ENCODE data around the gene BPGM. TPM values are rescaled to one million over a fixed set of nuclear protein-coding genes. Genes with fewer than 3 reads are reported as not detected.
A peak's percentile ranks its signal among the peaks of the same experiment; 100 is the strongest.

BPGM gene
- polyA plus RNA-seq, 1 experiment, result 43.1 TPM

DNA sequence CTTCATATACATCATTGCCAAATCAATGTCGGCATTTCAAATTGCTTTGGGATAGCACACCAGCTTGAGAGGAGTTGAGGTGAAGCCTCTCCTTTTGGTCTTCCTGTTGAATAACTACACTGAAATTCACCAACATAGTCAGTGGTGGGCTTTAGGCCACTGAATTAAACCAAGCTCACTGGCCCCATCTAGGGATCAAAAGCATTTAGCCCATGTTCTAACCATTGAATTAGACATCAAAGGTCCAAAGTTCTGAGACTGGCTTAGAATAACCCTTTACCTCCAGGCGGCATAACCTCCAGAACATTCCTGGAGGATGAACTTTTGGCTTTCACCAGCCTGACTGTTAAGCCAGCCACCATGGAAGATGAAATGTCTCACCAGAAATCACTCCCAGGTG is 54.6 kb downstream of the BPGM start:
- Histone ChIP-seq H3K4me3 (ENCODE audit: low read depth, low read length) (no peak overlapping the region), H3K27ac (ENCODE audit: low read depth, low read length) (no peak overlapping the region), H3K27me3 (ENCODE audit: control insufficient read depth, insufficient read depth, low read length) (no peaks in the 10 kb centered on the region), H3K9me3 (ENCODE audit: control insufficient read depth, insufficient read depth, low read length) (no peaks in the 10 kb centered on the region)
- DNase-seq (ENCODE audit: low read depth, low spot score), result no peak
- CTCF ChIA-PET, result interaction anchor here (0.7 to 4.9 kb wide), 8 partner anchors 10 to 173 kb away, joined by 3 to 26 read pairs (median 4); no protein-coding TSS in a partner anchor
- POLR2A ChIA-PET, result no interaction called here
- peak; percentile 57 for TF ChIP-seq CTCF (IDR thresholded peaks at IDR 0.05; ENCODE audit: low read depth, low read length)

GRCh38 chr7:134702366-134703240 is 56.0 kb downstream of the BPGM start:
- no peak for DNase-seq (ENCODE audit: low read depth, low spot score)
- ChIA-PET CTCF (interaction anchor here (0.6 to 4.9 kb wide), 10 partner anchors 9 to 284 kb away, joined by 3 to 26 read pairs (median 4); no protein-coding TSS in a partner anchor), POLR2A (interaction anchor here (1.3 kb wide), 1 partner anchor 12 kb away, joined by 3 read pairs; no protein-coding TSS in a partner anchor)
- Histone ChIP-seq H3K9me3 (ENCODE audit: control insufficient read depth, insufficient read depth, low read length) (no peaks in the 10 kb centered on the region), H3K4me3 (ENCODE audit: low read depth, low read length) (no peak overlapping the region), H3K27ac (ENCODE audit: low read depth, low read length) (no peak overlapping the region), H3K27me3 (ENCODE audit: control insufficient read depth, insufficient read depth, low read length) (no peaks in the 10 kb centered on the region)
- TF ChIP-seq CTCF (IDR thresholded peaks at IDR 0.05; ENCODE audit: low read depth, low read length), result no peak

- TF ChIP-seq CTCF (IDR thresholded peaks at IDR 0.05; ENCODE audit: low read depth, low read length), result no peak
- Histone ChIP-seq H3K27ac (ENCODE audit: low read depth, low read length) (no peak overlapping the region), H3K9me3 (ENCODE audit: control insufficient read depth, insufficient read depth, low read length) (no peaks in the 10 kb centered on the region), H3K4me3 (ENCODE audit: low read depth, low read length) (no peak overlapping the region), H3K27me3 (ENCODE audit: control insufficient read depth, insufficient read depth, low read length) (no peaks in the 10 kb centered on the region)
- no peak for DNase-seq (ENCODE audit: low read depth, low spot score)
- ChIA-PET CTCF (interaction anchor here (0.6 to 4.9 kb wide), 6 partner anchors 11 to 284 kb away, joined by 3 to 26 read pairs (median 3); no protein-coding TSS in a partner anchor), POLR2A (interaction anchor here (0.8 to 1.3 kb wide), 2 partner anchors 13 to 91 kb away, joined by 3 read pairs; no protein-coding TSS in a partner anchor)
Observed at GRCh38 chr7:134703241-134703594, 56.6 kb downstream of the BPGM start.

GRCh38 chr7:134703782-134704181 is 57.1 kb downstream of the BPGM start:
- ChIA-PET POLR2A (interaction anchor here (0.8 to 1.3 kb wide), 2 partner anchors 13 to 90 kb away, joined by 3 read pairs; no protein-coding TSS in a partner anchor), CTCF (interaction anchor here (0.8 to 4.9 kb wide), 4 partner anchors 12 to 283 kb away, joined by 3 to 26 read pairs (median 3); no protein-coding TSS in a partner anchor)
- Histone ChIP-seq H3K4me3 (ENCODE audit: low read depth, low read length) (no peak overlapping the region), H3K27ac (ENCODE audit: low read depth, low read length) (no peak overlapping the region), H3K27me3 (ENCODE audit: control insufficient read depth, insufficient read depth, low read length) (no peaks in the 10 kb centered on the region), H3K9me3 (ENCODE audit: control insufficient read depth, insufficient read depth, low read length) (no peaks in the 10 kb centered on the region)
- no peak for TF ChIP-seq CTCF (IDR thresholded peaks at IDR 0.05; ENCODE audit: low read depth, low read length)
- no peak for DNase-seq (ENCODE audit: low read depth, low spot score)

GRCh38 chr7:134704827-134705226 is 58.2 kb downstream of the BPGM start:
- TF ChIP-seq CTCF (IDR thresholded peaks at IDR 0.05; ENCODE audit: low read depth, low read length), result no peak
- Histone ChIP-seq H3K4me3 (ENCODE audit: low read depth, low read length) (no peak overlapping the region), H3K27ac (ENCODE audit: low read depth, low read length) (no peak overlapping the region), H3K9me3 (ENCODE audit: control insufficient read depth, insufficient read depth, low read length) (no peaks in the 10 kb centered on the region), H3K27me3 (ENCODE audit: control insufficient read depth, insufficient read depth, low read length) (no peaks in the 10 kb centered on the region)
- DNase-seq (ENCODE audit: low read depth, low spot score), result no peak
- ChIA-PET POLR2A (no interaction called here), CTCF (no interaction called here)

Measured in AG04450 (cell line).